ENCODE data around the gene SMYD3. TPM values are rescaled to one million over a fixed set of nuclear protein-coding genes. Genes with fewer than 3 reads are reported as not detected.
"Not testable (repeated sequence)": the region's sequence is repeated elsewhere in the genome, so short reads cannot be mapped to it uniquely, and the experiment has no call there.

The SMYD3 gene
- total RNA-seq, 1 donor from 2014 or later: 18.8 TPM

GRCh38 chr1:245774196-245774595 is 732.9 kb downstream of the SMYD3 start:
- no peak for DNase-seq (ENCODE audit: low spot score)

GRCh38 chr1:245773344-245773743 is 733.7 kb downstream of the SMYD3 start:
- no peak for DNase-seq (ENCODE audit: low spot score)

- no peak for DNase-seq (ENCODE audit: low spot score)
Observed at GRCh38 chr1:245772739-245773138, 734.3 kb downstream of the SMYD3 start.

- no peak for DNase-seq (ENCODE audit: low spot score)
Observed at GRCh38 chr1:245772325-245772724, 734.8 kb downstream of the SMYD3 start.

GRCh38 chr1:245771511-245772281 is 735.4 kb downstream of the SMYD3 start:
- DNase-seq (ENCODE audit: low spot score): no peak

- no peak for DNase-seq (ENCODE audit: low spot score)
Observed at GRCh38 chr1:245770156-245770555, 736.9 kb downstream of the SMYD3 start.

- no peak for DNase-seq (ENCODE audit: low spot score)
Observed at GRCh38 chr1:245768596-245768995, 738.5 kb downstream of the SMYD3 start.

- DNase-seq (ENCODE audit: low spot score): no peak
Observed at GRCh38 chr1:245765230-245766000, 741.7 kb downstream of the SMYD3 start.

GRCh38 chr1:245763873-245764331 is 743.2 kb downstream of the SMYD3 start:
- DNase-seq (ENCODE audit: low spot score): no peak

GRCh38 chr1:245762396-245762910 is 744.6 kb downstream of the SMYD3 start:
- DNase-seq (ENCODE audit: low spot score): no peak

- no peak for DNase-seq (ENCODE audit: low spot score)
Observed at GRCh38 chr1:245760301-245760700, 746.8 kb downstream of the SMYD3 start.

- no peak for DNase-seq (ENCODE audit: low spot score)
Observed at GRCh38 chr1:245754463-245754961, 752.6 kb downstream of the SMYD3 start.

- no peak for DNase-seq (ENCODE audit: low spot score)
Observed at GRCh38 chr1:245753807-245754206, 753.3 kb downstream of the SMYD3 start.

- DNase-seq (ENCODE audit: low spot score): no peak
Observed at GRCh38 chr1:245752561-245752960, 754.5 kb downstream of the SMYD3 start.

- no peak for DNase-seq (ENCODE audit: low spot score)
Observed at GRCh38 chr1:245751726-245752470, 755.2 kb downstream of the SMYD3 start.

- no peak for DNase-seq (ENCODE audit: low spot score)
Observed at GRCh38 chr1:245751116-245751515, 756.0 kb downstream of the SMYD3 start.

- no peak for DNase-seq (ENCODE audit: low spot score)
Observed at GRCh38 chr1:245750261-245750660, 756.8 kb downstream of the SMYD3 start.

GRCh38 chr1:245749053-245749452 is 758.0 kb downstream of the SMYD3 start:
- no peak for DNase-seq (ENCODE audit: low spot score)

GRCh38 chr1:245748646-245749045 is 758.4 kb downstream of the SMYD3 start:
- no peak for DNase-seq (ENCODE audit: low spot score)

GRCh38 chr1:245748240-245748639 is 758.8 kb downstream of the SMYD3 start:
- DNase-seq (ENCODE audit: low spot score): no peak

GRCh38 chr1:245742896-245743295 is 764.2 kb downstream of the SMYD3 start:
- no peak for DNase-seq (ENCODE audit: low spot score)

GRCh38 chr1:245740336-245740735 is 766.7 kb downstream of the SMYD3 start:
- not testable (repeated sequence) for DNase-seq (ENCODE audit: low spot score)

All from mucosa of gallbladder (tissue), 1 donor.